NCI-H2196 (cell line): ENCODE measurements around the gene ARL8A.
A peak's percentile ranks its signal among the peaks of the same experiment; 100 is the strongest.
"Not testable (repeated sequence)": the region's sequence is repeated elsewhere in the genome, so short reads cannot be mapped to it uniquely, and the experiment has no call there.

Experiments used
- DNase-seq: peaks from one replicate; lab custom pipeline; 2025; ENCODE audit not compliant: unreplicated experiment; lab: John Stamatoyannopoulos, UW

The ARL8A gene

DNA sequence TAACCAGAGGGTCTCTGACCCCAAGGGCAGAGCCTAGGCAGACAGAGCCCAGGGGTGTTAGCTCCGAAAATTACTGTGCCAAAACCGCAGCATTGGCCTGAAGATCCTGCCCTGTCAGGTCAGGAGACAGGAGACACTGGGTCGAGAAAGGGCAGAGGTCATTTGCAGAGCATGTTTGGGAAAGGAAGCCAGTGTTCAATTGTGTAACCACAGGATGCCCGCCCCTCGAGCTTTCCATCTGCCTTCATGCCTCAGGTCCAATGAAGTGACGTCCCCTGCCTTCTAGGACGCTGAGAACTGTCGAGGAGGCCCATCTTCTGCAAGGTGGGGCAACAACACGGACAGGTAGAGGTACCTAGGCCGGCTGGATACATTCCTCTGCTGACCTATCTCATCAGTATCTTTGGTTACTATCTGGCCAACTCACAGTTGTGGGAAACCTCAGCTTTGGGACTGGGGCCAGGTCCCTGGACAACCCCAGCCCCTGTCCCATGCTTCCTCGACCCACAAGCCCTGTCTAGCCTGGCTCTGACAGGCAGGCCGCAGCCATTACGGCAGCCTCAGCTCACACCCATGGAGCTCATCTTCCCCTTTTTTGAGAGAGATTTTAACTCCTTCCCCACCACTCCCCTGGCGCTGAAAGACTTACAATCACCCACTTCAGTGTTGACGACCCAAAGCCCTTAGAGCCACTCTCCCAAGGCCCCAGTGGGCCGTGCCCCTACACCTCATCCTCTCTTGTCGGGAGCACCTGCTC lies 1.3 kb downstream of the ARL8A start:
- no peak for DNase-seq

DNA sequence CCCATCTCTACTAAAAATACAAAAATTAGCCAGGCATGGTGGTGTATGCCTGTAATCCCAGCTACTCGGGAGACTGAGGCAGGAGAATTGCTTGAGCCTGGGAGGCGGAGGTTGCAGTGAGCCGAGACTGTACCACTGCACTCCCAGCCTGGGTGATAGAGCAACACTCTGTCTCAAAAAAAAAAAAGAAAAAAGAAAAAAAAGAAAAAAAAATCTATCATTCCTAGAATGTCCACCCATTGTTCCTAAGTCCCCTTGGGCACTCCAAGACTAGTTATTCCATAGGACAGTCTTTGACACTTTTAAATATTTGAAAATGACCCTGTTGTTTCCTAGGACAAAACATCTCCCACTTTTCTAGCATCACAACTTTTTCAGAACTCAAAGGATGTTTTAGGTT lies 3.1 kb downstream of the ARL8A start:
- not testable (repeated sequence) for DNase-seq

DNA sequence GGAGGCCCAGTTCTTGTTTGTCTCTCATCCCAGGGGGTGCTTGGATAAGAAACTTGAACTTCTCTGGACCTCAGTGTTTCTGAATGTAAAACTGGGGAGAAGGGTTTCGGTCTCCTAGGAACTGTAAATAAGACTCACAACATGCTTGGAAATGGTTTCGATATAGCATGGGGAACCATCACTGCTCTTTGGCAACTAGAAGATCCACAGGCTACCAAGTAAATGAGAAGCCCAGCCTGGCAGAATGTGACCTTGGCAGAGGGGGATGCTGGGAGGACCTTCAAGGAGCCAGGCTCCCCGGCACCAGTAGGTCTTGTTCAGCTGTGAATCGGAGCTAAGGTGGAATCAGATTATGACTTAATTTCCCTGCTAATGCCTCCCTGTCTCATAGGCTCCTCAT lies 3.7 kb downstream of the ARL8A start:
- DNase-seq: no peak

DNA sequence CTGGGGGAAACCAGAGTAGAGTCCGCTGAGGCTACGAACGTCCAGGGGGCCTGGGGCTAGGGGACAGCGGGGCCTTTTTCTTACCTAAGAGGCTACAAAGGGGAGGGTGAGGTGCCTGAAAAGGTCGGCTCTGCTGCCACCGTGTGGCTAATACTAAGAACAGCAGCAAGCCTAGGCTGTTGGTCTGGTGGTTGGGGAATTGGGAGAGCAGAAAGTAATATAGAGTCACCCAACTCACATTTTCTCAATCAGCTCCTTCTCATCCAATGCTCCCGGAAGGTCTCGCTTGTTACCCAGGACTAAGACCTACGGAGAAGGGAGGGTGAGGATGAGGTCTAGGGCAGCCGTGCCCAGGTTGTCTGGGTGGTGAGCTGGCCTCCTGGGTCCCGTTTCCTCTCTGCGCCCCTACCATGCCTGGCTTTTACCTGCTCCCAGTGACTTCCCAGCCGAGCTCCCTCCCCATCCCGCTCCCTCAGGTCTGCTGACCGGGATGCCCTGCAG lies 9.3 kb downstream of the ARL8A start:
- DNase-seq: peak; percentile 76

DNA sequence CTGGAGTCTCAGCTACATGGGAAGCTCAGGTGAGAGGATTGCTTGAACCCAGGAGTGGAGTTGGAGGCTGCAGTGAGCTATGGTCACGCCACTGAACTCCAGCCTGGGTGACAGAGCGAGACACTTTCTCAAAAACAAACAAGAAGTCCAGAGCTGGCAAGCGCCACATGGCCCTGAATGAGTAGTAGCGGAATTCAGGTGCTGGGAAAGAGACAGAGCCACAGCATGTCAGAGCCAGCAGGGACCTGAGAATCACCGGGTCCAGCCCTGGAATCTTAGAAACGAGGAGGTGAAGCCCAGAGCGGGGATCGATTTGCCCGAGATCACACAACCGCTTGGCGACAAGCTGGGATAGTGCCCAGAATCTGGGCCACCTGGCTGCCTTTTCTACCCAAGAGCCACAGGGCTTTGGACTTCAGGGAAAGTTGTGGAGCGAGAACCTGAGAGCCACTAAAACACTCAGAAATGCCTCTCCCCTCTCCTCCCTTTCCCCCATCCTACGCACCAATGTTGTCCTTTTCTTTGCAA lies 9.8 kb downstream of the ARL8A start:
- DNase-seq: no peak

DNA sequence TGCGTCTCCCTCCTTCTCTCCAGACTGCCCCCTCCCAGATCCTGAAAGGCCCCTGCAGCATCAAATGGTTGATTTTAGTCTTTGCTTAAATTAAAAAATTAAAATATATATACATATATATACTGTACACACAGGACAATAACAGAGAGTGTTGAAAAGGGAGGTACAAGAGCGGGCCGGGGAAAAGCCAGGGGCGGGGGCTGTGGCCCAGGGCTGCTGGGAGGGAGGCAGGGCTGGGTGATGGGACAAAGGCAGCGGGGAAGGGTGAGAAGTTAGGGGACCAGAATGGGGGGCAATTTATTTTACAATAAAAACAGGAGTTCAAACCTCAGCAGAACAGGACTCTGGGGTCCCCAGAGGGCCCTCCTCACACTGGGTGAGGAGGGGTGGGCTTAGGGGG lies 10.5 kb downstream of the ARL8A start:
- DNase-seq: no peak

DNA sequence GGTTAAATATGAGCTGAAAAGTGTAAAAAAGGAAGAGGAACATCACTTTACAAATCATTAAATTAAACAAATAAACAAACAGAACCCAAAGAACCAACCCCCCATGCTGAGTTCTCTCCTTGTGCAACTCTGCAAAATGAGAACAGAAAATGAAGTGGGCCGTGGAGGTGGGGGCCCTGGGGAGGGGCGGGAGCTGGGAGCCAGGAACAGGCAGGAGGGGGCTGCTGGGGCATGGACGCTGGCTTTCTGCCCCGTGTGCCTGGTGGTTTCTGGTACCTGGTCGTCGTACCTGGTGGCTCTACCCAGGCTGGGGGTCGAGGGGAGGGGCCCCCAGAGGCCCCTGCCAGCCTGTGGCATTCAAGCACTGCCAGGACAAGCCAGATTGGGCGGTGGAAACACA lies 11.0 kb downstream of the ARL8A start:
- no peak for DNase-seq

DNA sequence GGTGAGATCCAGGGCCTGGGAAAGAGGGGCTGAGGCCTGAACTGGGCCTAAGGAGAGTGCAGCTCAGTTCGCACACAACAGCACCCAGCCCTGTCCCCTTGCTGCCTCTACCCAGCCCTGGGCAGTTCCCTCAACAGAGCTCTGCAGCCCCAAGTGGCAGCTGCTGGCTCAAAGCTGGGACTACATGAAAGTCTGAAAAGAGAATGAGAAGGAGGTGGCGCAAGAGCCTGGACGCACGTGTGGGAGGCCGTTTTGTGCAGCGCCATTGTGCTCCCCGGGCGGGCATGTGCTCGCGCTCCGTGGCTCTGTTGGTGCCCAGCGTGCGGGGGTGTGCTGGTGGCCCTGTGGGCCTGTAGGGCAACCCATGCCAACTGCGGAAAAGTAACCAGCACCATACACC lies 11.5 kb downstream of the ARL8A start:
- no peak for DNase-seq

DNA sequence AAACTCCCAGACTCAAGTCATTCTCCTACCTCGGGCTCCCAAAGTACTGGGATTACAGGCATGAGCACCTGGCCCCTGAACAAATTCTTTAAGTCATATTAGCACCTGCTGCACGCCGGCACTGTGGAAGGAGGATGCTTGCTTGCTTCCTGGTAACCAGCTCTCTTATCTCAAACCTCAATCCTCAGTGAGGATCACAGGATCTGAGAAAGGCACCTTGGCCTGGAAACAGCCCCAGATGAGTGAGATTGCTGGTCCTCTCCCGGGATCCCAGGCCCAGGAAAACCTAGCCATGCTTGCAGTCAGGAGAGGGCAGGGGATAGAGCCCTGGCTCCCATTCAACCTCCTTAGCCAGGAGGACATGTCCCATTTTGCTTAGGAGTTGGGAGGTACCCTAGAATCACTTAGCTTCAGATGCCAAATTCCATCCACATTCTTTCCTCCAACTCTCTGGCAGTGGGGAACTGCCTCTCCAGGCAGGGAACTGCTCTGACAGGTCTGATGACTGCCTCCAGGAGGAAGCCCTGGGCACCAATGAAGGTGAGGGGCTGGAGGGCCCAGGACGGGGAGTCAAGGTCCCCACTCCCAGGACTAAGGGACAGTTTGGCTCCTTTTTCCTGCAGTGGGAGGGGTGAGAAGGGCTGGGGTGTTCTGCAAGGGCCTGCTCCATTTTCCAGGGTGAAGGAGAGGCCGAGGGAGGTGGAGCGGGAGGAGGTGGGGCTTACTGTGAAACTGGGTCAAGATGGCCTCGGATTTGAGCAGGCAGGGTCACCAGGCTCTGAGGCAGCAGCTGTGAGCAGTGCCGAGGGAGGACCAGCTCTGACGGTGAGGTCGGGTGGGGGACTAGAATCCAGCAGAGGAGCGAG lies 12.3 kb downstream of the ARL8A start:
- DNase-seq: no peak

DNA sequence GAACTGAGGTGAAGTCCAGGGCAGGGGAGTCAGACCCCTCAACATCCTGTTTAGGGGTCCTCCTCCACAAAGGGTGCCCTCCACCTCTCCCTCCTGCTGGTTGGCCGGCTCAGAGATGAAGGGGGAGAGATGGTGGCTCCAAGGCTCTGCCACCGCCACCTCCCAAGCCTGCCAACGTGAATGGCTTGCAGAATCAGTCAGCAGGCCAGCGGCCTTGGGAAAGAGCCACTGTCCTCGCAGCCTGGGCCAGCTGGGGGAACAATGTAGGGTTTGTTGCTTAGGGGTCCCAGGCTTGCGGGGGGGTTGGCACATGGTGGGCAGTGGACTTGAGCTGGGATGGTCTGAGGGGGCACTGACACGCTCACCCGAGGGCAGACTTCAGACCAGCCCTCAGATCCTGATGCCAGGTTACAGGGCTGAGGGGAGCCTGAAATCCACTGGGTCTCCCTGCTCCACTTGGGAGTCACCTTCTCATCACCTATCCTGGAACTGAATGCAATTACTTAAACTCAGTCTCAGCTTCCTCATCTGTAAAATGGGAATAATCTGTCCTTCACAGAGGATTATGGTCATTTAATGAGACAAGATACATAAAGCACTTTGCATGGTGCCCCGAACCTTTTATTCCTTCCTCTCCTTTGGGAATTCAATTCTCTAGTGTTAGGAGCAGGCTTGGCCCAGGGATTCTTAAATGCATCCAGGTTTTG lies 13.6 kb downstream of the ARL8A start:
- no peak for DNase-seq

DNA sequence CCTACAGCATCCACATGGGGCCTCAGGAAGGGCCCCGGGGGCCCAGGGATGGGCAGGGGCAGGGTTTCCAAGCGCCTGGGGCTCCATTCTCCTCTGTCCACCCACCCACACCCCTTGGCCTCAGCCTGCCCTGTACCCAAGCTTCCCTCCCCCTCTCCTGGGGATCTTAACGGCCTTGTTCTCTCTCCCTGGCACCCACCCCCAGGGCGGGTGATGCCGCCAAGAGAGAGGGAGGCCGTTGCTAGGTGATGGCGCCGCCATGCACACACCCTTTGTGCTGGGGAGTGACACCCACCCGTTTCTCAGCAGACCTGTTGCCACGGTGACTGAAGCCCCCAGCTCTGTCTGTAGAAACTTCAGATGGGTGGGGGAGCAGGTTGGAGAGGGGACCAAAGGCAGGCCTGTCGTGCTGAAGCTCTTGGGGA lies 14.2 kb downstream of the ARL8A start:
- DNase-seq: no peak

DNA sequence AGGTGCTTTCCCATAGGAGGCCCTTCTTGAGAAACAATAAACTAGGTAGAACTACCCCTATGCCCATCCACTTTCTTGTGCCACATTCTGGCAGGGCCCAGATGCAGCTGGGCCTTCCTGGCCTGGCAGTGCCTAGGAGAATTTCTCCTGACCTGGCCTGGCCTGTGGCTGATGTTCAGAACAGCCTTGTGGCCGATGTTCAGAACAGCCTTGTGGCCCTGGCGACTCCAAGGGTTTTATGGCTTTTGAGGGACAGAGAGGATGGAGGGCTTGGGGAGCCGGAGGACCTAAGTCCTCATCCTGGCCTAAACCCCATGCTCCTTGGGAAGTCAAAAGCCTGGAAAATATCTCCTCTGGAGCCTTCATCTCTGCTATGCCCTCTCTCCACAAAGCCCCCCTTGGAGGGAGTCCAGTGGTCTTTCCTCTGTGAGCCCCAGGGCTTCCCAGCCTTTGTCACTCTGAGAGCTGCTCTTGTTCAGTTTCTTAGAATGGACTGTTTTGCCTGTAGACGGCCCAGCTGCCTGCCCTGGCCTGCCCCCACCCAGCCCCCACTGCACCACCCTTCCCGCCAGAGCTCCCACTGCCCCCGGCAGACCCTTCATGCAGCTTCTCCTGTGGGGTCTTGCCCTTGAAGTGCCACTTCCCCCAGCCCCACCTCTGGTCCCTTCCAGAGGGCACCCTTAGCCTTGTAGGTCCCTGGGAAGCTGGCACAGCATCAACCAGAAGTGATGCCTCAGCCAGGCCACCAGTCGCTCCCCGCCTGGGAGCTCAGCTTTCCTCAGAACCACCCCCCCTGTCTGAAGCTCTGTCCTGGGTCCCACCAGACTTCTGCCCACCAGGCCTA lies 14.9 kb downstream of the ARL8A start:
- no peak for DNase-seq

DNA sequence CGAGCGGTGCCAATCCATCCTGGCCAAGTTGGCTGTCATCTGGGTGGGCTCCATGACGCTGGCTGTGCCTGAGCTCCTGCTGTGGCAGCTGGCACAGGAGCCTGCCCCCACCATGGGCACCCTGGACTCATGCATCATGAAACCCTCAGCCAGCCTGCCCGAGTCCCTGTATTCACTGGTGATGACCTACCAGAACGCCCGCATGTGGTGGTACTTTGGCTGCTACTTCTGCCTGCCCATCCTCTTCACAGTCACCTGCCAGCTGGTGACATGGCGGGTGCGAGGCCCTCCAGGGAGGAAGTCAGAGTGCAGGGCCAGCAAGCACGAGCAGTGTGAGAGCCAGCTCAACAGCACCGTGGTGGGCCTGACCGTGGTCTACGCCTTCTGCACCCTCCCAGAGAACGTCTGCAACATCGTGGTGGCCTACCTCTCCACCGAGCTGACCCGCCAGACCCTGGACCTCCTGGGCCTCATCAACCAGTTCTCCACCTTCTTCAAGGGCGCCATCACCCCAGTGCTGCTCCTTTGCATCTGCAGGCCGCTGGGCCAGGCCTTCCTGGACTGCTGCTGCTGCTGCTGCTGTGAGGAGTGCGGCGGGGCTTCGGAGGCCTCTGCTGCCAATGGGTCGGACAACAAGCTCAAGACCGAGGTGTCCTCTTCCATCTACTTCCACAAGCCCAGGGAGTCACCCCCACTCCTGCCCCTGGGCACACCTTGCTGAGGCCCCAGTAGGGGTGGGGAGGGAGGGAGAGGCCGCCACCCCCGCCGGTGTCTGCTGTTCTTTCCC lies 16.5 kb downstream of the ARL8A start:
- DNase-seq: no peak

DNA sequence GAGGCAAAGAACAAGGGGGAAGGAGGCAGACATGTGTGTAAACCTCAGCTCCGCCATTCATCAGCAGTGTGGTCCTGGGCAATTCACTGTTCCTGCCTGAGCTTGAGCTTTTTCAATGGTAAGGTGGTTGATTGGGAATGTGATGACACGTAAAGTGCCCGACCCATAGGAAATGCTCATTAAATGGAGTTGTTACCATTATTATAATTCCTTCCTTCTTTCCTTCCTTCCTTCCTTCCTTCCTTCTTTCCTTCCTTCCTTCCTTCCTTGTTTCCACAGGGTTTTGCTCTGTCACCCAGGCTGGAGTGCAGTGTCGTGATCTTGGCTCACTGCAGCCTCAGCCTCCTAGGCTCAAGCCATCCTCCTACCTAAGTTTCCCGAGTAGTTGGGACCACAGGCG lies 17.5 kb downstream of the ARL8A start:
- DNase-seq: no peak

DNA sequence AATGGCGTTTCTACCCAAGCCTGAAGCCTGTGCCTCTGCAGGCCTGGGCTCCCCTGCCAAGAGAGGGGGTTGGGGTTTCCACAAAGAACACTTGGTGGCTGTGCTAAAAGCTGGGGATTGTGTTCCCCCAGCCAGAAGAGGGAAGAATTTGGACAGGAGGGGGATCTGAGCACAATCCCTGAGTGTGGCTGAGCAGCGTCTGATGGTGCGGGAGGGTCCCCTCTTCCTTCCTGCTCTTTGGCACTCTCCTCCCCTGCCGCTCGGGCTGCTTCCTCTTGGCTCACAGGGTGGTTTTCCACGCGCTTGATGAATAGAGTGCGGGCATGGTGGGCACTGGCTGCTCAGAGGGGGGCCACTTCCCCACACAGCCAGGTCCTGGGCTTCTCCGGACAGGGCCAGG lies 18.1 kb downstream of the ARL8A start:
- DNase-seq: no peak

DNA sequence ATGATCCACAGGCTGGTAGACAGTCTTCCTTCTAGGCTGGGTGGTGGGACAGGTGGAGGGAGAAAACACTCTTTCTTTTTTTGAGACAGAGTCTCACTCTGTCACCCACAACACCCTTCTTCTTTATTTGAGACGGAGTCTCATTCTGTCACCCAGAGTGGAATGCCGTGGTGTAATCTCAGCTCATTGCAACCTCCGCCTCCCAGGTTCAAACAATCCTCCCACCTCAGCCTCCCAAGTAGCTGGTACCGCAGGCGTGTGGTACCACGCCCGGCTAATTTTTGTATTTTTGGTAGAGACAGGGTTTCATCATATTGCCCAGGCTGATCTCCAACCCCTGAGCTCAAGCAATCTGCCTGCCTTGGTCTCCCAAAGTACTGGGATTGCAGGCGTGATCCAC lies 18.9 kb downstream of the ARL8A start:
- DNase-seq: no peak

DNA sequence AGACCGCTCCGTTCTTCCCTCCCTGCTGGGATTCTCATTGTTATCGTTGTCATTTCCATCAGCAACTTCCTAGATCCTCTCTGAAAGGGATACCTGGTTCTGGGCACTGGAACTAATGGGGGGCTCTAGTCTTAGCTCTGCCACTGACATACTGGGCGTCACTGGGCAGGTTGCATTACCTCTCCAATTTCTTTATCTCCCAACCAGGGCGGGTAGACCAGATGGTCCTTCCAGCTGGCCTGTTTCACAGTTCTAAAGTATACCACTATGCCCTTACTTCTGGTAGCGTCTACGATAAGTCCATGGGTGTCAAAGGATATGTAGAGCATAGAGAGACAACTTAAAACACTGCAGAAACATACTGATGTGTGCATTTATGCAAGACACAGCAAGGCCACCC lies 20.4 kb downstream of the ARL8A start:
- DNase-seq: no peak

DNA sequence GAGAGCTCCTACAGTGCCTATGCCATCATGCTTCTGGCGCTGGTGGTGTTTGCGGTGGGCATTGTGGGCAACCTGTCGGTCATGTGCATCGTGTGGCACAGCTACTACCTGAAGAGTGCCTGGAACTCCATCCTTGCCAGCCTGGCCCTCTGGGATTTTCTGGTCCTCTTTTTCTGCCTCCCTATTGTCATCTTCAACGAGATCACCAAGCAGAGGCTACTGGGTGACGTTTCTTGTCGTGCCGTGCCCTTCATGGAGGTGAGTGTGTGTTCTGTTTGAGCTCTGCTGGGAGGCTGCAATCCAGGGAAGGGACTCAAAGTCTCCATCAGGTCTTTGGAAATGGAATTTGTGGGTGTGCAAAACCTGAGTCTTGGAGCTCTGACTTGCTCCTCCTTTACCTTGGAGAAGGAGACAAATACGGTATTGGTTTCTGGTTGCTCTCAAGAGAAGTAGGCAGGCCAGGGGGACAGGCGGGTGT lies 21.2 kb downstream of the ARL8A start:
- DNase-seq: no peak

DNA sequence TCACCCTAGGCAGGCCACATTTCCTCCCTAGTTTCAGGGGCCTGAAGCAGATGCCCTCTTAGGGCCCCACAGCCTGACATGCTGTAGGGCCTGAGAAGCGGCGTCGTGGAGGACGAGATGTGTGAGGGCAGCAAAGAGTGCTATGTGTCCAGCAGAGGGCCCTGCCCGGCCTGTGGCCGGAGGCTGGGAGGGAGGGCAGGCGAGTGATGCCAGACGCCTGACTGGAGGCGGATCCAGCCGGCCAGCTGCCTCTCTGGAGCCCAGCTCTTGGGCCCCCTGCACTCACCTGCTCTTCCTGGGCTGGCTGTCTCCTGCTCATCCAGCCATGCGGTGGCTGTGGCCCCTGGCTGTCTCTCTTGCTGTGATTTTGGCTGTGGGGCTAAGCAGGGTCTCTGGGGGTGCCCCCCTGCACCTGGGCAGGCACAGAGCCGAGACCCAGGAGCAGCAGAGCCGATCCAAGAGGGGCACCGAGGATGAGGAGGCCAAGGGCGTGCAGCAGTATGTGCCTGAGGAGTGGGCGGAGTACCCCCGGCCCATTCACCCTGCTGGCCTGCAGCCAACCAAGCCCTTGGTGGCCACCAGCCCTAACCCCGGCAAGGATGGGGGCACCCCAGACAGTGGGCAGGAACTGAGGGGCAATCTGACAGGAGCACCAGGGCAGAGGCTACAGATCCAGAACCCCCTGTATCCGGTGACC lies 21.8 kb downstream of the ARL8A start, which contains the start of gene GPR37L1:
Gene GPR37L1 (plus strand): TSS at position 279 of the 697 bp plus-strand sequence. CDS start 47 bp downstream, at position 326.
- DNase-seq: peak; percentile 89
